DOHH2 (cell line): Measurements from ENCODE around the gene BRD7.

Experiments
- H3F3A ChIP-seq: fragments of 200-600 bp; sonication (generic), shearing (Covaris generic); 2 replicates; pipeline ENCODE4 v1.6.0; 2016; ENCODE audit warnings: antibody characterized with exemption, mild to moderate bottlenecking; ENCODE audit not compliant: control insufficient read depth, insufficient read depth
- H3K27ac ChIP-seq: fragments of 200-600 bp; sonication (generic); 2 replicates; pipeline ENCODE4 v1.5.1; 2014; ENCODE audit warnings: low read depth, mild to moderate bottlenecking, low read length, moderate library complexity
- H3K27me3 ChIP-seq: fragments of 200-600 bp; sonication (generic); 2 replicates; pipeline ENCODE4 v1.6.1; 2014; ENCODE audit warnings: mild to moderate bottlenecking, low read length, mixed read lengths; ENCODE audit not compliant: control insufficient read depth
- H3K36me3 ChIP-seq: fragments of 200-600 bp; sonication (generic); 2 replicates; pipeline ENCODE4 v1.6.1; 2014; ENCODE audit warnings: mild to moderate bottlenecking, low read length, moderate library complexity, mixed read lengths; ENCODE audit not compliant: control insufficient read depth
- H3K4me1 ChIP-seq: fragments of 200-600 bp; sonication (generic); 2 replicates; pipeline ENCODE4 v1.6.1; 2014; ENCODE audit warnings: mild to moderate bottlenecking, low read length, mixed read lengths; ENCODE audit not compliant: control insufficient read depth
- H3K4me2 ChIP-seq: fragments of 200-600 bp; sonication (generic); 2 replicates; pipeline ENCODE4 v1.6.0; 2014; ENCODE audit warnings: mild to moderate bottlenecking, low read length, moderate library complexity
- H3K4me3 ChIP-seq: fragments of 200-600 bp; sonication (generic); 2 replicates; pipeline ENCODE4 v1.5.1; 2014; ENCODE audit warnings: mild to moderate bottlenecking, low read length, mixed read lengths
- H3K79me2 ChIP-seq: fragments of 200-600 bp; sonication (generic); 2 replicates; pipeline ENCODE4 v1.6.1; 2014; ENCODE audit warnings: mild to moderate bottlenecking, low read length, mixed read lengths; ENCODE audit not compliant: control insufficient read depth
- H3K9me2 ChIP-seq: fragments of 200-600 bp; sonication (generic); replicated peaks from 2 replicates; pipeline ENCODE4 v1.6.1; 2014; ENCODE audit warnings: mild to moderate bottlenecking, low read length, mixed read lengths; ENCODE audit not compliant: control insufficient read depth
- H3K9me3 ChIP-seq: fragments of 200-600 bp; sonication (generic); 2 replicates; pipeline ENCODE4 v1.6.1; 2014; ENCODE audit warnings: antibody characterized with exemption, low read length, mixed read lengths; ENCODE audit not compliant: control insufficient read depth, insufficient read depth
- H4K20me1 ChIP-seq: fragments of 200-600 bp; sonication (generic); 2 replicates; pipeline ENCODE4 v1.6.0; 2014; ENCODE audit warnings: low read depth, mild to moderate bottlenecking, antibody characterized with exemption, low read length, moderate library complexity; ENCODE audit not compliant: control insufficient read depth, insufficient read depth
- EZH2phosphoT487 ChIP-seq: fragments of 200-600 bp; sonication (generic); IDR thresholded peaks from 2 replicates; pipeline ENCODE4 v1.6.1; 2017; ENCODE audit warnings: borderline replicate concordance, mild to moderate bottlenecking, antibody characterized with exemption, low read length, moderate library complexity, mixed read lengths
- TF ChIP-seq, protein P1 (sequence below): fragments of 200-600 bp; sonication (generic); IDR thresholded peaks from one replicate; pipeline ENCODE4 v1.5.1; 2014; ENCODE audit warnings: antibody characterized with exemption, mild to moderate bottlenecking, low read depth, low read length; ENCODE audit not compliant: poor library complexity, severe bottlenecking

Gene BRD7

DNA sequence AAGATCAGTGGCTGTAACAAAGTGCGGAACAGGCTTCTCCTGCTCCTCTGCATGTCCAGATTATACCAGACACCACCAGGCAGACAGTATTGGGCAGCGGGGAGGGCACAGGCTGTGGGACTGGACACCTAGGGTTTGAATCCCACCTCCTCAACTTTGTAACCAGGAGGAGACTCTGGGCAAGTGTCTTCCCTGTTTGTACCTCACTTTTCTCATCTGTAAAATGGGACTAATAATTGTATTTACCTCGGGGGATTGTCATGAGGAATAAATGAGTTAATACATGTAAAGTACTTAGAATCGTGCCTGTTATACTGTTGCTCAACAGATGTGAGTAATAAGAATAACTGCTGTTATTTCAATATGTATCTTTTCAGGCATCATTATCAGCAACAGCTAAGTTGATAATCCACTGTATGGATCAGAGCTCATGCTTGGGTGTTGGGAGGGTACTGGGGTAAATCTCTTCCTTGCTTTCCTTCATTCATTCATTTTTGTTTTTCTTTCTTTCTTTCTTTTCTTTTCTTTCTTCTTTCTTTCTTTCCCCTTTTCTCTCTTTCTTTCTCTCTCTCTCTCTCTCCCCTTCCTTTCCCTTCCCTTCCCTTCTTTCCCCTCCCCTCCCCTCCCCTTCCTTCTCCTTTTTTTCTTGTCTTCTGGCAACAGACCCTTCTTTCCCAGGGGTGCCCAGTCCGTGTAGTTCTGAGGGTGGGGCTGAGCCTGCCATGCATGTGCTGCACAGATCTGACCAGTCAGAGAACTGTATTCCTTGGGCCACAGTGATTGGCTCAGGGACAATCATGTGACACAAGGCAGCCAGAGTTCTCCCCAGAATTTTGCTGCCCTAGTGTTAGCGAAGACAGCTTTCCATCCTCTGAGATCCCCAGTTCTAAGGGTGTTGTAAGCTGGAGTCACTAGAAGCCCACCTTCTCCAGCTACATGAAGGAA, 25.3 kb upstream of the BRD7 start:
- Histone ChIP-seq H3K9me2 (no peaks in the 10 kb centered on the region), H4K20me1 (no peaks in the 10 kb centered on the region), H3F3A (no peaks in the 10 kb centered on the region), H3K27me3 (no peaks in the 10 kb centered on the region), H3K4me3 (no peak overlapping the region), H3K4me2 (peak overlapping the region; percentile 23; the same call in 1 of the 2 replicates), H3K4me1 (peaks cover 27% of the 10 kb centered on the region), H3K79me2 (no peaks in the 10 kb centered on the region), H3K27ac (no peak overlapping the region), H3K36me3 (no peaks in the 10 kb centered on the region), H3K9me3 (no peaks in the 10 kb centered on the region)
- TF ChIP-seq, protein P1, sequence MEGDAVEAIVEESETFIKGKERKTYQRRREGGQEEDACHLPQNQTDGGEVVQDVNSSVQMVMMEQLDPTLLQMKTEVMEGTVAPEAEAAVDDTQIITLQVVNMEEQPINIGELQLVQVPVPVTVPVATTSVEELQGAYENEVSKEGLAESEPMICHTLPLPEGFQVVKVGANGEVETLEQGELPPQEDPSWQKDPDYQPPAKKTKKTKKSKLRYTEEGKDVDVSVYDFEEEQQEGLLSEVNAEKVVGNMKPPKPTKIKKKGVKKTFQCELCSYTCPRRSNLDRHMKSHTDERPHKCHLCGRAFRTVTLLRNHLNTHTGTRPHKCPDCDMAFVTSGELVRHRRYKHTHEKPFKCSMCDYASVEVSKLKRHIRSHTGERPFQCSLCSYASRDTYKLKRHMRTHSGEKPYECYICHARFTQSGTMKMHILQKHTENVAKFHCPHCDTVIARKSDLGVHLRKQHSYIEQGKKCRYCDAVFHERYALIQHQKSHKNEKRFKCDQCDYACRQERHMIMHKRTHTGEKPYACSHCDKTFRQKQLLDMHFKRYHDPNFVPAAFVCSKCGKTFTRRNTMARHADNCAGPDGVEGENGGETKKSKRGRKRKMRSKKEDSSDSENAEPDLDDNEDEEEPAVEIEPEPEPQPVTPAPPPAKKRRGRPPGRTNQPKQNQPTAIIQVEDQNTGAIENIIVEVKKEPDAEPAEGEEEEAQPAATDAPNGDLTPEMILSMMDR, result no peak
- no peak for TF ChIP-seq EZH2phosphoT487

DNA sequence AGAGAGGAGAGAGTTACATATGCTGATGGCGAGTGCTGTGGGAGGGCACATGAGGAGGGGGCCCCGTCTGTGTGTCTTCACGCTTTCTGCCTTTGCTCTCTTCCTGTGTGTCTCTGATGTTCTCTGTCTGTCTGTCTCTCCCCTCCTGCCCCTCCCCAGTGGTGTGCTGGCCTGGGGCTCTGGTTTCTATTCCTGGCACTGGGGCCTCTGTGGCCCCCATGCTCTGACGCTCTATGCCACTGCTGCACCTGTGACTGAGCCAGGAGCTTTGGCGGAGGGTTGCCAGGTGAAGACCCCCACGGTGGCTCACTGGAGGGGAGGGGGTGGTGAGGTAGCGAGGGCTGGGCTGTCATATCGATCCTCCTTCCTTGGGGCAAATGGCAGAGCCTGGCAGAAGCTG, 24.6 kb upstream of the BRD7 start:
- Histone ChIP-seq H3K4me3 (no peak overlapping the region), H3K27ac (no peak overlapping the region), H3K79me2 (no peaks in the 10 kb centered on the region), H3K9me3 (no peaks in the 10 kb centered on the region), H3F3A (no peaks in the 10 kb centered on the region), H3K36me3 (no peaks in the 10 kb centered on the region), H3K4me1 (peaks cover 27% of the 10 kb centered on the region), H3K27me3 (no peaks in the 10 kb centered on the region), H4K20me1 (no peaks in the 10 kb centered on the region), H3K9me2 (no peaks in the 10 kb centered on the region), H3K4me2 (peak overlapping the region; percentile 23; the same call in 1 of the 2 replicates)
- TF ChIP-seq EZH2phosphoT487, result no peak
- TF ChIP-seq, protein P1, result no peak

DNA sequence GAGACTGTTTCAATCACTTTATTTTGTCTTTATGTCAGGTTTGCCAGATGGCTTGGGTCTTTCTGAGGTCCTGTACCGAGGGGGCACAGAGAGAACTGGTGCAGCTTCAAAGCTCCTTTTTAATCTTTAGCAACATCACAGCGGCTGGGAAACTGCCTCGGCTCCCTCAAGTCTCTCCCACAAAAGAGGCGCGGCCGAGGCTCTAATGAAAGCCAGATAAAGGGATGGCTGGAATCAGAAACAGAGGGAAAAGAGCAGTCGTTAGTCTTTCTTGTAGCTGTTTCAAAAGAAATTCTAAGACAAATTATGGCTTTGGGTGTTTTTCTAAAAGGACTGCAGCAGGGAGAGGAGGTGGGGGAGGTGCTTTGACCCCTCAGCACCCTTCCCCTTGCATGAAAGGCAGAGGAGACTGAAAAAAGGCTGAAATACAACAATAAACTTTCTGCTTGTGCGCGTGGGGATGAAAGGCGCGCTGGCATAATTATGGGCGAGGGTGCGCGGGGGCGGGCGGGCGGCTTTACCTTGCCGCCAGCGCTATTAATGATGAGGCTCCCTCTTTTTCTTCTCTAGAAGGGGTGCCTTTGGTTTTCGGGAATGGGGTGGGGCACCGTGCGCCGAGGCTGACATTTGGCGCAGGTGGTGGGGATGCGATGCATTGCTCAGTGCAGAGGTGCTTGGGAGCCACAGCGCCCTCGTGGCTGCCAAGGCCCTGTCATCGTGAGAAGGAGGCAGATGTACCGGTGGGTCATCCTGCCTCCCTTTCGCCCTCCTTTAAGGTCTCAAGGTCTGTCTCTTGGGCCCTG, 22.3 kb upstream of the BRD7 start:
- H3F3A ChIP-seq, result no peaks in the 10 kb centered on the region
- H3K4me2 ChIP-seq, result no peak overlapping the region
- H3K9me3 ChIP-seq, result no peaks in the 10 kb centered on the region
- no peaks in the 10 kb centered on the region for H3K36me3 ChIP-seq
- H4K20me1 ChIP-seq, result no peaks in the 10 kb centered on the region
- TF ChIP-seq, protein P1, result no peak
- no peak for TF ChIP-seq EZH2phosphoT487
- peaks cover 24% of the 10 kb centered on the region for H3K4me1 ChIP-seq
- H3K4me3 ChIP-seq, result no peak overlapping the region
- no peaks in the 10 kb centered on the region for H3K27me3 ChIP-seq
- no peak overlapping the region for H3K27ac ChIP-seq
- H3K9me2 ChIP-seq, result no peaks in the 10 kb centered on the region
- H3K79me2 ChIP-seq, result no peaks in the 10 kb centered on the region
